GM18873 (cell line): Measurements from ENCODE around the gene JHY.

Source experiments
- ATAC-seq: cut with Tn5 transposase; IDR thresholded peaks from one replicate; pipeline ENCODE4 v1.9.1; 2021; ENCODE audit warnings: mild to moderate bottlenecking, moderate library complexity, moderate number of reproducible peaks; ENCODE audit not compliant: unreplicated experiment, low FRiP score

The JHY gene

GRCh38 chr11:122869622-122870021 is 12.9 kb upstream of the JHY start:
- no peak for ATAC-seq

GRCh38 chr11:122871302-122871701 is 11.3 kb upstream of the JHY start:
- no peak for ATAC-seq

- ATAC-seq = no peak
Measured at GRCh38 chr11:122872046-122872445, 10.5 kb upstream of the JHY start.

GRCh38 chr11:122874991-122875390 is 7.6 kb upstream of the JHY start:
- ATAC-seq = peak; percentile 67

GRCh38 chr11:122877732-122878131 is 4.8 kb upstream of the JHY start:
- ATAC-seq = no peak

- ATAC-seq = no peak
Measured at GRCh38 chr11:122879785-122880184, 2.8 kb upstream of the JHY start.

- no peak for ATAC-seq
Measured at GRCh38 chr11:122882857-122883645, 492 bp downstream of the JHY start.

GRCh38 chr11:122883646-122883979 is 1.1 kb downstream of the JHY start:
- ATAC-seq = no peak

GRCh38 chr11:122888162-122888561 is 5.6 kb downstream of the JHY start:
- ATAC-seq = no peak

- ATAC-seq = no peak
Measured at GRCh38 chr11:122893131-122893530, 10.6 kb downstream of the JHY start.

GRCh38 chr11:122895563-122895962 is 13.0 kb downstream of the JHY start:
- no peak for ATAC-seq

- no peak for ATAC-seq
Measured at GRCh38 chr11:122897606-122898210, 15.1 kb downstream of the JHY start.

GRCh38 chr11:122898799-122899198 is 16.2 kb downstream of the JHY start:
- no peak for ATAC-seq

GRCh38 chr11:122900587-122901202 is 18.1 kb downstream of the JHY start:
- no peak for ATAC-seq

- ATAC-seq = no peak
Measured at GRCh38 chr11:122902951-122903350, 20.4 kb downstream of the JHY start.

GRCh38 chr11:122910775-122911174 is 28.2 kb downstream of the JHY start:
- no peak for ATAC-seq

GRCh38 chr11:122917311-122917710 is 34.8 kb downstream of the JHY start:
- no peak for ATAC-seq

GRCh38 chr11:122918734-122919133 is 36.2 kb downstream of the JHY start:
- ATAC-seq = no peak

GRCh38 chr11:122920579-122920978 is 38.0 kb downstream of the JHY start:
- no peak for ATAC-seq

- ATAC-seq = no peak
Measured at GRCh38 chr11:122922893-122923292, 40.3 kb downstream of the JHY start.

- no peak for ATAC-seq
Measured at GRCh38 chr11:122923302-122923701, 40.7 kb downstream of the JHY start.

GRCh38 chr11:122931510-122931909 is 49.0 kb downstream of the JHY start:
- ATAC-seq = no peak
